ENCODE results near the gene DBH.
A peak's percentile ranks its signal among the peaks of the same experiment; 100 is the strongest.

Gene DBH

GRCh38 chr9:133658442-133659431, 22.6 kb downstream of the DBH start:
- Histone ChIP-seq H3K4me3 (ENCODE audit: low read length) (peak overlapping the region; percentile 35), H3K9ac (ENCODE audit: low read depth, low read length) (no peak overlapping the region), H3K36me3 (ENCODE audit: insufficient read depth, low read length) (no peaks in the 10 kb centered on the region), H3K27ac (ENCODE audit: low read depth, low read length) (no peak overlapping the region), H3K4me1 (ENCODE audit: insufficient read depth, low read length) (peaks cover 7% of the 10 kb centered on the region; the same call in 1 of the 2 replicates), H3K9me3 (ENCODE audit: insufficient read depth, low read depth, low read length) (no peaks in the 10 kb centered on the region), H3K27me3 (ENCODE audit: insufficient read depth, low read length) (peaks cover 27% of the 10 kb centered on the region)
- WGBS = 16% methylated on average over 46 of the region's 46 CpGs

GRCh38 chr9:133659516-133659915, 23.4 kb downstream of the DBH start:
- Histone ChIP-seq H3K9me3 (ENCODE audit: insufficient read depth, low read depth, low read length) (no peaks in the 10 kb centered on the region), H3K27me3 (ENCODE audit: insufficient read depth, low read length) (peaks cover 27% of the 10 kb centered on the region), H3K4me3 (ENCODE audit: low read length) (no peak overlapping the region), H3K36me3 (ENCODE audit: insufficient read depth, low read length) (no peaks in the 10 kb centered on the region), H3K27ac (ENCODE audit: low read depth, low read length) (no peak overlapping the region), H3K4me1 (ENCODE audit: insufficient read depth, low read length) (peaks cover 7% of the 10 kb centered on the region; the same call in 1 of the 2 replicates), H3K9ac (ENCODE audit: low read depth, low read length) (no peak overlapping the region)
- WGBS = 80% methylated on average over 13 of the region's 13 CpGs

DNA sequence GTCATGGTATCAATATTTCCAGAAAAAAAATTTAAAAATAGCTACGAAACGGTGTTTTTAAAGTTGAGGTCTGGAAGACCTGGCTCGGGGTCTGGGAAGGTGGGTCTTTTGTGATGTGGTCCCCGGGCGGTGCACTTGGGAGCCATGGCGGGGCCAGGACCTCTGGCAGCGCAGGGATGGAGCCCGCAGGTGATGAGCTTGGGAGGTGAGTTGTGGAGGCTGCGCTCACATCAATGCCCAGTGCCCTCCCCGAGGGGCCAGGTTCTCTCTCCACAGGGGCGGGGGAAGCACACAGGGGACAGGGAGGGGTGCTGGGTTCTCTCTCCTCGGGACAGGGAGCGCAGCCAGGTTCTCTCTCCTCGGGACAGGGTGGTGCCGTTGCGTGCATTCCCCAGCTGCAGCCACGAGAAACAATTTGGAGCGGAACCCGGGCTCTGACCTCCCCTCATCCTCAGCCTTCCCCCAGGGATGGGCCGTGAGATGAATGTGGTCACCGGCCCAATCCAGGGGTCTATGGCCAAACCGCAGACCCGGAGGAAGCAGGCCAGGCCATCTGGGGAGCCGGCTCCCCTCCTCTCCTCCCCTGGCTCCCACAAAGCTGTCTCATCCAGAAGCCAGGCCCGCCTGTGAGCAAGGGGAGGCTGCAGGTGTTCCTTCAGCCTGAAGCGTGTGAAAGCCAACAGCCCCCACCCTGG, 25.8 kb downstream of the DBH start:
- Histone ChIP-seq H3K9me3 (ENCODE audit: insufficient read depth, low read depth, low read length) (no peaks in the 10 kb centered on the region), H3K4me3 (ENCODE audit: low read length) (no peak overlapping the region), H3K4me1 (ENCODE audit: insufficient read depth, low read length) (peaks cover 7% of the 10 kb centered on the region; the same call in 1 of the 2 replicates), H3K36me3 (ENCODE audit: insufficient read depth, low read length) (no peaks in the 10 kb centered on the region), H3K9ac (ENCODE audit: low read depth, low read length) (no peak overlapping the region), H3K27ac (ENCODE audit: low read depth, low read length) (no peak overlapping the region), H3K27me3 (ENCODE audit: insufficient read depth, low read length) (peaks cover 20% of the 10 kb centered on the region)
- WGBS = 88% methylated on average over 26 of the region's 26 CpGs

GRCh38 chr9:133664173-133665050, 28.2 kb downstream of the DBH start:
- H3K4me1 ChIP-seq (ENCODE audit: insufficient read depth, low read length) = peaks cover under 1% of the 10 kb centered on the region; the same call in 1 of the 2 replicates
- 87% methylated on average over 27 of the region's 27 CpGs for WGBS
- H3K9ac ChIP-seq (ENCODE audit: low read depth, low read length) = no peak overlapping the region
- H3K27me3 ChIP-seq (ENCODE audit: insufficient read depth, low read length) = peaks cover 12% of the 10 kb centered on the region
- H3K36me3 ChIP-seq (ENCODE audit: insufficient read depth, low read length) = no peaks in the 10 kb centered on the region
- no peak overlapping the region for H3K4me3 ChIP-seq (ENCODE audit: low read length)
- H3K9me3 ChIP-seq (ENCODE audit: insufficient read depth, low read depth, low read length) = no peaks in the 10 kb centered on the region
- no peak overlapping the region for H3K27ac ChIP-seq (ENCODE audit: low read depth, low read length)

DNA sequence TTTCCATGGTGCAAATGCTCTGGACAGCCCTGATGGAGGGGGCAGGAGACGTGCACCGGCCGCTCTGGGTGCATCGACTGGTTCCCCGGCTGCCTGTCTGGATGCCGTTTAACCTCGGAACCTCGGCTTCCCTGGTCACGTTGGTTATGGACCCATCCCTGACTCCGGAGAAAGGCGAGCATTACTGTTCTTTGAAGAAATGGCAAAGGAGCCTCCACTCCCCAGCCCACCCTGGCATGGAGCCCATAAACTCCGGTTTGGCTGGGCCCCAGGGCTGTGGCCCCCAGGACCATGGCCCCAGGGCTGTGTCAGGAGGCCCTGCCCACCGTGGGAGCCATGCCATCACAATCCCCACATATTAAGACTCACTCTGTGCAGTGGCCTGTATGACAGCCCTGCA, 28.9 kb downstream of the DBH start:
- 92% methylated on average over 13 of the region's 13 CpGs for whole genome bisulfite sequencing
- H3K9ac ChIP-seq (ENCODE audit: low read depth, low read length) = no peak overlapping the region
- H3K4me1 ChIP-seq (ENCODE audit: insufficient read depth, low read length) = no peaks in the 10 kb centered on the region
- H3K27ac ChIP-seq (ENCODE audit: low read depth, low read length) = no peak overlapping the region
- H3K36me3 ChIP-seq (ENCODE audit: insufficient read depth, low read length) = no peaks in the 10 kb centered on the region
- no peak overlapping the region for H3K4me3 ChIP-seq (ENCODE audit: low read length)
- peaks cover 6% of the 10 kb centered on the region for H3K27me3 ChIP-seq (ENCODE audit: insufficient read depth, low read length)
- no peaks in the 10 kb centered on the region for H3K9me3 ChIP-seq (ENCODE audit: insufficient read depth, low read depth, low read length)

GRCh38 chr9:133665535-133665934, 29.4 kb downstream of the DBH start:
- H3K9ac ChIP-seq (ENCODE audit: low read depth, low read length) = no peak overlapping the region
- no peak overlapping the region for H3K27ac ChIP-seq (ENCODE audit: low read depth, low read length)
- H3K9me3 ChIP-seq (ENCODE audit: insufficient read depth, low read depth, low read length) = no peaks in the 10 kb centered on the region
- no peak overlapping the region for H3K4me3 ChIP-seq (ENCODE audit: low read length)
- H3K4me1 ChIP-seq (ENCODE audit: insufficient read depth, low read length) = no peaks in the 10 kb centered on the region
- no peaks in the 10 kb centered on the region for H3K36me3 ChIP-seq (ENCODE audit: insufficient read depth, low read length)
- 0 out of 2 replicates have a peak, but pooled peaks cover 1% of the 10 kb centered on the region for H3K27me3 ChIP-seq (ENCODE audit: insufficient read depth, low read length)
- WGBS = 85% methylated on average over 12 of the region's 12 CpGs

DNA sequence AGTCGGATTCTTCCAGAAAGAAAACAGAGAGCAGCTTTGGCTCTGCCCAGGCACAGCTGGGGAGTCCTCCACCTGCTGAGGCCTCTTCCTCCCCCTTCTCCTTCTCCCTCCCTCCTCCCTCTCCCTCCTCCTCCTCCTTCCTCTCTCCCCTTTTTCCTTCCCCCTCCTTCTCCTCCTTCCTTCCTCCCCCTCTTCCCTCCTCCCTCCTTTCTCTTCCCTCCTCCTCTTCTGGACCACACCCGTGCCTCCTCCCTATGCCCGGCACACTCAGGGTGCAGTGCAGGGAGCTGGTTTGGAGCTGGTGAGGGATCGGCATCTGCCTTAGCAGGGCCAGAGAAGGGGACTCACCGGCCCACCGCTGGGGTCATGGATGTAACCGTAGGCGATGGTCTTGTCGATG, 30.2 kb downstream of the DBH start:
- no peak overlapping the region for H3K4me3 ChIP-seq (ENCODE audit: low read length)
- no peaks in the 10 kb centered on the region for H3K27me3 ChIP-seq (ENCODE audit: insufficient read depth, low read length)
- H3K27ac ChIP-seq (ENCODE audit: low read depth, low read length) = no peak overlapping the region
- no peaks in the 10 kb centered on the region for H3K36me3 ChIP-seq (ENCODE audit: insufficient read depth, low read length)
- no peak overlapping the region for H3K9ac ChIP-seq (ENCODE audit: low read depth, low read length)
- no peaks in the 10 kb centered on the region for H3K9me3 ChIP-seq (ENCODE audit: insufficient read depth, low read depth, low read length)
- no peaks in the 10 kb centered on the region for H3K4me1 ChIP-seq (ENCODE audit: insufficient read depth, low read length)
- WGBS = 82% methylated on average over 9 of the region's 9 CpGs

DNA sequence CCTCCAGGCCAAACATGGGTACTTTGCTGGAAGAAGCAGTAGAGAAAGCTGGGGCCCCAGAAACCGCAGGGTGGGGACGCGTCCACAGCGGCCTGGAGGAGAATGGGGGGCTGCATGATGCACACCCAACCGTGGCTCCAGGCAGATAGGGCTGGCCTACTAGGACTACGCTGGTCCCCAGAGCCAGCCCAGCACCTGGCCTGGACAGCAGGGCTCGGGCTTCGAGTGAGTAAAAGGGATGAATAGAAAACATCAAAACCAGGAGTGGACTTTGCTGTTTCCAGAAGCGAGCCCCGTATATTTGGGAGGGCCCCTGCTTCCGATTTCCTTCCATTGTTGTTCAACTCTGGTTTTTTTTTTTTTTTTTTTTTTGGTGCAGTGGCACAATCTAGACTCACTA, 30.7 kb downstream of the DBH start:
- 81% methylated on average over 11 of the region's 11 CpGs for WGBS
- Histone ChIP-seq H3K4me3 (ENCODE audit: low read length) (no peak overlapping the region), H3K4me1 (ENCODE audit: insufficient read depth, low read length) (no peaks in the 10 kb centered on the region), H3K27me3 (ENCODE audit: insufficient read depth, low read length) (no peaks in the 10 kb centered on the region), H3K27ac (ENCODE audit: low read depth, low read length) (no peak overlapping the region), H3K9ac (ENCODE audit: low read depth, low read length) (no peak overlapping the region), H3K9me3 (ENCODE audit: insufficient read depth, low read depth, low read length) (no peaks in the 10 kb centered on the region), H3K36me3 (ENCODE audit: insufficient read depth, low read length) (no peaks in the 10 kb centered on the region)

GRCh38 chr9:133667759-133668450, 31.7 kb downstream of the DBH start:
- no peaks in the 10 kb centered on the region for H3K4me1 ChIP-seq (ENCODE audit: insufficient read depth, low read length)
- H3K9me3 ChIP-seq (ENCODE audit: insufficient read depth, low read depth, low read length) = no peaks in the 10 kb centered on the region
- H3K27me3 ChIP-seq (ENCODE audit: insufficient read depth, low read length) = no peaks in the 10 kb centered on the region
- H3K9ac ChIP-seq (ENCODE audit: low read depth, low read length) = no peak overlapping the region
- 89% methylated on average over 17 of the region's 17 CpGs for WGBS
- no peak overlapping the region for H3K27ac ChIP-seq (ENCODE audit: low read depth, low read length)
- H3K36me3 ChIP-seq (ENCODE audit: insufficient read depth, low read length) = no peaks in the 10 kb centered on the region
- H3K4me3 ChIP-seq (ENCODE audit: low read length) = no peak overlapping the region

DNA sequence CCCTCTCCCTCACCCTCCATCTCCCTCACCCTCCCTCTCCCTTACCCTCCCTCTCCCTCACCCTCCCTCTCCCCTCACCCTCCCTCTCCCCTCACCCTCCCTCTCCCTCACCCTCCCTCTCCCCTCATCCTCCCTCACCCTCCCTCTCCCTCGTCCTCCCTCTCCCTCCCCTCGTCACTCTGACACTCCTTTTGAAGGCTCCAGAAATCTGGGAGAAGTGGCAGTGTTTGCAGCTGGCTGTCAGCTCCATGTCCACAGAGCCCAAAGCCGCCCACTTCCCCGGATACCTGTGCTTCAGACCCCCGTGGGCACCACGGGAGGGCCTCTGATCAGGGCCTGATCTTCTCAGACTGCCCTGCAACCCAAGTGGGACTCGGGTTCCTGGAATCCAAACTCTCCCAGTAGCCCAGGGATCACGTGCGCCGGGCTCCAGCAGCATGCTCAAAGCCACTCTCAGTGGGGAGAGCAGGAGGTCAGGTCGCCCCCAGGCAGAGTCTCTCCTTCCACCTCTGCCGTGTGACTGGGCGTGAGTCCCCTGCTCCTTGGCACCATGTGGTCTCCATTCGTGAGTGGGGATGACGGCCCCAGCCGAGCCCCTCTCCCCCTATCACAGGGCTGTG, 33.1 kb downstream of the DBH start:
- H3K9ac ChIP-seq (ENCODE audit: low read depth, low read length) = no peak overlapping the region
- H3K9me3 ChIP-seq (ENCODE audit: insufficient read depth, low read depth, low read length) = no peaks in the 10 kb centered on the region
- no peaks in the 10 kb centered on the region; the same call in 1 of the 2 replicates for H3K4me1 ChIP-seq (ENCODE audit: insufficient read depth, low read length)
- H3K4me3 ChIP-seq (ENCODE audit: low read length) = no peak overlapping the region
- H3K27ac ChIP-seq (ENCODE audit: low read depth, low read length) = no peak overlapping the region
- WGBS = 84% methylated on average over 14 of the region's 16 CpGs
- H3K36me3 ChIP-seq (ENCODE audit: insufficient read depth, low read length) = no peaks in the 10 kb centered on the region
- H3K27me3 ChIP-seq (ENCODE audit: insufficient read depth, low read length) = no peaks in the 10 kb centered on the region

Measured in HUES64 (cell line).